D721Med (cell line): ENCODE data around the gene FARP2.

Experiments
- DNase-seq: peaks from one replicate; pipeline ENCODE4 v3.0.0; 2011; ENCODE audit warnings: low spot score; ENCODE audit not compliant: insufficient read length
- FAIRE-seq: peaks from 2 replicates; lab custom pipeline; 2011; peaks lifted over from hg19 to GRCh38; lab: Jason Lieb, UNC
- TF ChIP-seq, protein P1 (sequence below): IDR thresholded peaks from 2 replicates; pipeline ENCODE4 v1.5.1; 2012; ENCODE audit warnings: mild to moderate bottlenecking, control low read depth; ENCODE audit not compliant: insufficient read depth; ENCODE audit errors: missing control alignments

Gene FARP2

DNA sequence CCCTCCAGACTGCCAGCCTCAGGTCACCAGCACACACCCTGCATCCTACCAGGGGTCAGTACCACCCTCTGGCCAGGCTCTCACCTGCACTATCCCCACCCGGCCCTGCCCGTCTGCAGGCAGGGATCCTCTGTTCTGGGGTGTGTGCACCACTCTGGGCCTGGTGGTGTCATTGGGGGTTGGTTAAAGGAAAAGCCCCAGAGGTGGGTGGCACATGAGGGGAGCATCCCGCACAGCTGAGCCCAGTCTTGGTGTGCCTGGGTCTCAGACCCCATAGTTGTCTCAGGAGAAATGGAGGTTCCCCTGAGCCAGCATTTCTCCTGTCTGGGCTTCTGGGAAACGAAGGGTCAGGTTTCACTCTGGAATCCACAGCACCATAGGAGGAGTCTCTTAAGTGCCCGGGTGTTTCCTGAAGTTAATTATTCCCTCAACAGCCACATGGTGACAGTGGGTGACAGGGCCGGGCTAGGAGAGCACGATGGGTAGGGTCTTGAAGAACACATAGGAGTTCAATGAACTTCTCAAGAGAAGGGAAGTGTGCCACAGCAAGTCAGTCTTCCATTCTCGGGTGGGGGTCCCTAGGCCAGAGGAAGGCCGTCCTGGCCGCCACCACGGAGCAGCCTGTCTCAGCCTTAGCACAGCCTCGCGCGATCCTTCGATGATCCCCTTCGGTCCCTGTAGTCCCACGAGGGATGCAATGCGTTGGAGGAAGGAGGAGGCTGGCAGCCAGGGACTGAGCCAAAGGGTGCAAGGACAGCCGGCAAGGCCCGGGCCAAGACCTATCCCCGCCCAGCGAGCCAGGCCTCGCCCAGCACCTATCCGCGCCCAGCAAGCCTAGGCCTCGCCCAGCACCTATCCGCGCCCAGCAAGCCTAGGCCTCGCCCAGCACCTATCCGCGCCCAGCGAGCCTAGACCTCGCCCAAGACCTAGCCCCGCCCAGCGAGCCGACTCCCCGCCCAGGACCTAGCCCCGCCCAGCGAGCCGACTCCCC, 1.1 kb upstream of the FARP2 start:
- DNase-seq = no peak
- TF ChIP-seq, protein P1, sequence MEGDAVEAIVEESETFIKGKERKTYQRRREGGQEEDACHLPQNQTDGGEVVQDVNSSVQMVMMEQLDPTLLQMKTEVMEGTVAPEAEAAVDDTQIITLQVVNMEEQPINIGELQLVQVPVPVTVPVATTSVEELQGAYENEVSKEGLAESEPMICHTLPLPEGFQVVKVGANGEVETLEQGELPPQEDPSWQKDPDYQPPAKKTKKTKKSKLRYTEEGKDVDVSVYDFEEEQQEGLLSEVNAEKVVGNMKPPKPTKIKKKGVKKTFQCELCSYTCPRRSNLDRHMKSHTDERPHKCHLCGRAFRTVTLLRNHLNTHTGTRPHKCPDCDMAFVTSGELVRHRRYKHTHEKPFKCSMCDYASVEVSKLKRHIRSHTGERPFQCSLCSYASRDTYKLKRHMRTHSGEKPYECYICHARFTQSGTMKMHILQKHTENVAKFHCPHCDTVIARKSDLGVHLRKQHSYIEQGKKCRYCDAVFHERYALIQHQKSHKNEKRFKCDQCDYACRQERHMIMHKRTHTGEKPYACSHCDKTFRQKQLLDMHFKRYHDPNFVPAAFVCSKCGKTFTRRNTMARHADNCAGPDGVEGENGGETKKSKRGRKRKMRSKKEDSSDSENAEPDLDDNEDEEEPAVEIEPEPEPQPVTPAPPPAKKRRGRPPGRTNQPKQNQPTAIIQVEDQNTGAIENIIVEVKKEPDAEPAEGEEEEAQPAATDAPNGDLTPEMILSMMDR = no peak
- no peak for FAIRE-seq

DNA sequence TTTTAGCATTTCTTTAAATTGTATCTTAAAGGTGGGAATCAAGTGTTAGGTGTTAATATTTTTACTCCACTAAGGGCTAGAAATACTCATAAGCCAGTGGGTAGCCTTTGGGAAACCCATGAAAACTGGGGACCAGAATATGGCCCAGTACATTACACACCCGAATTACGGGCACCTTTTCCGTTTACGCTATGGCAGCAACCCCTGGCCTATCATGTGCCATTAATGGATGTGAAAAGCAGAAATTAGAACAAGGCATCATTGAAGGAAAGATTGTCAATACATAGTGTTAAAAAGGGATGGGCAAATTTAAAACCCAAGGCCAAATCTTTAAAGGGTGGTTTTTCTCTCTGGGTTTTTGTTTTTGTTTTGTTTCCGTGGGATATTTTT, 781 bp downstream of the FARP2 start:
- no peak for FAIRE-seq
- DNase-seq = no peak
- TF ChIP-seq, protein P1 = no peak

DNA sequence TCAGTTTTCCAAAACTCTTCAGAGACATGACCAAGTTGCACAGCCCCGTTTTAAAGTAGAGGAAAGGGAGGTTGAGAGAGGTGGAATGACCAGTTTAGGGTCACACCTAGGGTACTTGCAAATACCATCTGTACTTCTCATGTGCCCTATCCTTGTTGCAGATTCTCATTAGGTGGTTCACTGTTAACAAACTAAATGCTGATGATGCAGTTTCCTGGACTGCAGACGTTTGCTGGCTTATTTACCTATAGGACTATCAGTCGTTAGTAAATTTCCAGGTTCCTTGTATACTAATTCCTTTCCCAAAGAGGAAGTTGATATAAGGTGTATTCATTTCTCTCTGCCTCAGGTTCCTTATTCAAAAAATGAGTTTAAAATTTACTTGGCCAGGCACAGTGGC, 1.4 kb downstream of the FARP2 start:
- no peak for FAIRE-seq
- TF ChIP-seq, protein P1 = no peak
- no peak for DNase-seq

DNA sequence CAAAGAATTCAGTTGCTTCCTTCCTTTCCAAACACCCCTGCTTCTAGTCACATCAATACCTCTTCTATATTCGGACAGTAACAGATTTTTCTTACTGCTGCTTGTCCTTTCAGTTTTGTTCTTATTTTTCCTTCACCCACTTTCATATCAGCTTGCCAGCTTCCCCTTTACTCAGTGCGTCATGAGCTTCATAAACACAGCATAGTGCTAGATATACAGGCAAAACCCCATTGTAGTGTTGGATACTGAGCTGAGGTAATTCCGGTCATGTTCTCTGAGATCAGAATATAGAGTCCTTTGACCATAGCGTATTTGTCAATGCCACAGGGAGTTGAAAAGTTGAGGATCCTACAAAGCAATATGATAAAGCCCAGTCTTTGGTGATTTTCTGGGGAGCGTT, 2.4 kb downstream of the FARP2 start:
- DNase-seq (no peak), FAIRE-seq (no peak)
- TF ChIP-seq, protein P1 = no peak

DNA sequence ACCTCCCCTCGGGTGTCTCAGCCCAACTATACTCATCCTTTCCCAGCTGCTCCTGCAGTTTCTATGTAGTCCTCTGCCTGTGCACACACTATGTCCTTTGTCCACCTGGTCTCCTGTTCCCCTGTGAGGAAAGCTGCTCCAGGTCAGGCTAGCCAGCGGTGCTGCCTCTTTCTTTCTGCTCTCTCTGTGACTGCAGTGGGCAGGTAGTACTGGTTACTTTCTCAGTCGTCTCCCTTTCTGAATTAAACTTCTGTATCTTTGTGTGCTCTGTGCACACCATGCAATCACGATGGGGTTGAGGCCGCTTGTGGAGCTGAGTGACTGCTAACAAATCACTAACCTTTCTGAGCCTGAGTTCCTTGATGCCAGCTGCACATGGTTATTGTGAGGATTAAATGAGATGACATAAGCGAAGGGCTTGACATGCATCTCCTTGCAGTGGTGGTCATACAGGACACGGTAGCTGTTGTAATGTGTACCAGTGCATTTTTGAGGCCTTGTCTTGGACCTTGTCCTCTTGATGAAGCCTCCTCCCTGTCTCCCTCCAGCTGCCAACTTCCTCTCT, 3.5 kb downstream of the FARP2 start:
- TF ChIP-seq, protein P1 = no peak
- no peak for DNase-seq

DNA sequence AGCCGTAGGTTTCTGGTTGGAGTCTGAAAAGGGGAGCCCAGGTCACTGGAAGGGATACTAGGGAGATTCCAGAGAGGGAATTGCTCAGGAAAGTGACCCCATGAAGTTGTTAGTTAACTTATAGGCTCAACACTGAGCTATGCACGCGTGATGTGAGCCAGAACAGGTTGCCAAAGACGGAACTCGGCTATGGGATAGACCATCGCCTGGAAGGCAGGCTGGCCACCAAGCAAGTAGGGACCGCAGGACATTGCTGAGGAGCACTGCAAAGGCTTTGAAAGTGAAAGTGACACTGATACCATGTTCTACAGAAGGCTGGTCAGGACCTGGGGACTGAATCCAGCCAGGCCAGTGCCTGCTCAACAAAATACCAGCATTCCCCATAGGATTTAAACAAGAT, 7.3 kb downstream of the FARP2 start:
- no peak for DNase-seq
- TF ChIP-seq, protein P1 = no peak
- no peak for FAIRE-seq

More for the DNA sequence above, 3.5 kb downstream of the FARP2 start:
- no peak for FAIRE-seq
